GM12875 (cell line): ENCODE results near the gene GXYLT2.

Experiments used
- H3K4me3 ChIP-seq: one replicate; pipeline ENCODE4 v1.5.1; 2011; ENCODE audit warnings: low read depth, low read length, control low read depth
- TF ChIP-seq, protein P1 (sequence below): IDR thresholded peaks from 2 replicates; pipeline ENCODE4 v1.5.1; 2011; ENCODE audit warnings: low read depth, mild to moderate bottlenecking, control low read depth, inconsistent platforms, low read length, moderate library complexity, borderline replicate concordance; ENCODE audit not compliant: insufficient read depth

Gene GXYLT2

DNA sequence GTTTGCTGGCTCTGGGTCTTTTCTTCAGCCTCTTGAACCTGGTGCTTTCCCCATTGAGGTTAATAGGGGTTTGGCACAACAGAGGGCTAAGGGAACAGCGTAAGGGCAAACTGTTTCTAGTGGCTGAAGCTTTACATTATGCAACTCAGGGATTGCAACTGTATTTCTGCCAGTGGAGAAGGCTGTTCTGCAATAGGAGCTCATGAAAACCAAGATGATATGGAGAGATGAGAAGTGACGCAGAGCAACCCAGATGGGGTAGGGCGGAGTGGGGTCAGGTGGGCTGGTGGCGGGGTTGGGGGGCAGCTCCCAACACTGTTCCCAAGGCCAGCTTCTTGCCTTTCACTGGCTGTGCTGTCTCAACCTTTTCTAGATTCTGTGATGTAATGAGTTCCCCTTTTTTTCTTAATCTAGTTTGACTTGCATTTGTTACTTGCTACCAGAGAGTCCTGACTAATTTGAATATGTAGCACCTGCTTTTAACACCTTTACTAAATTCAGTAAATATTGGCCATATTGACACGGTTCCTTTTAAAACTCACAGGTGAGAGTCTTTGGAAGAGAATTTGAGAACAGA is 7.2 kb downstream of the GXYLT2 start:
- TF ChIP-seq, protein P1, sequence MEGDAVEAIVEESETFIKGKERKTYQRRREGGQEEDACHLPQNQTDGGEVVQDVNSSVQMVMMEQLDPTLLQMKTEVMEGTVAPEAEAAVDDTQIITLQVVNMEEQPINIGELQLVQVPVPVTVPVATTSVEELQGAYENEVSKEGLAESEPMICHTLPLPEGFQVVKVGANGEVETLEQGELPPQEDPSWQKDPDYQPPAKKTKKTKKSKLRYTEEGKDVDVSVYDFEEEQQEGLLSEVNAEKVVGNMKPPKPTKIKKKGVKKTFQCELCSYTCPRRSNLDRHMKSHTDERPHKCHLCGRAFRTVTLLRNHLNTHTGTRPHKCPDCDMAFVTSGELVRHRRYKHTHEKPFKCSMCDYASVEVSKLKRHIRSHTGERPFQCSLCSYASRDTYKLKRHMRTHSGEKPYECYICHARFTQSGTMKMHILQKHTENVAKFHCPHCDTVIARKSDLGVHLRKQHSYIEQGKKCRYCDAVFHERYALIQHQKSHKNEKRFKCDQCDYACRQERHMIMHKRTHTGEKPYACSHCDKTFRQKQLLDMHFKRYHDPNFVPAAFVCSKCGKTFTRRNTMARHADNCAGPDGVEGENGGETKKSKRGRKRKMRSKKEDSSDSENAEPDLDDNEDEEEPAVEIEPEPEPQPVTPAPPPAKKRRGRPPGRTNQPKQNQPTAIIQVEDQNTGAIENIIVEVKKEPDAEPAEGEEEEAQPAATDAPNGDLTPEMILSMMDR: no peak
- no peak overlapping the region for H3K4me3 ChIP-seq

DNA sequence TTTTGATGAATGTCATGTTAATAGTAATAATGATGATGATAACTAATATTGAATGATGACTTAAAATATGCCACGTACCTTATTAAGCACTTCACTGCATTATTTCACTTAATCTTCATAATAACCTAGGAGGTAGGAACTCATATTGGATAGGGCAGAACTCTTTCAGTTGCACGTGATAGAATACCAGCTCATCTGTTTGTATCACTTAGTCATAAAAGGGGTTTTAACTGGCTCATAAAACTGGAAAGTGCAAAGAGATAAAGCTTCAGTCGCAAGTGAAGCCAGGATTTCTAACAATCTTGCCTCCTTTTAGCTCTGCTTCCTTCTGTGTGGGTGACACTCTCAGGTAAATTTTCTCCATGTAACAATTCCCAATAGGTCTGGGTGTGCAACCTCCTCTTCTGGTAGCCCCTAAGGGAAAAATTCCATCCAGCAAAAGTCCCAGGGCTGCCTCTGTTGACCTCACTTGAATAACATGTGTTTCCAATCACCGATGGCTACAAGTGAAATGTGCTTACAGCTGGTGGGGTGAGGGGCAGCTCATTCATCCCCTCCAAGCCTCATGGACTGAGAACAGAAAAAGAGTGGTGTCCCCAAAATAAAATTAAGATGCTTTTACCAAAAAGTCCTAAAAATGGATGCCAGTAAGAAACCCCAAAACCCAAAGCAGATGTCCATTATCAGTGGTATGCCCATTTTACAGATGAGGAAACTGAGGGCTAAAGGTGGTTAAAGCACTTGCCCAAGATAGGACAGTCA is 9.3 kb downstream of the GXYLT2 start:
- H3K4me3 ChIP-seq: no peak overlapping the region
- TF ChIP-seq, protein P1: no peak

DNA sequence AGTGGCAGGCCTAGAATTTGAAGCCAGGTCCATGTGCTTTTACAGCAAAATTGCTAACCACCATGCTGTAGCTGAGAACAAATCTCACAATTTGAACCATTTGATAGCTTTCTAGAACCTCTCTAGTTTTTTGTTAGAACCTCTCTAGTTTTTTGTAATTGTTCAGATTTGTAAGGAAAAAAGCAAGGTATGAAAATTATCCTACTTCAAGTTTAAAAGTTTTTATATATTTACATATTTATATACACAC is 9.8 kb downstream of the GXYLT2 start:
- TF ChIP-seq, protein P1: no peak
- no peak overlapping the region for H3K4me3 ChIP-seq

DNA sequence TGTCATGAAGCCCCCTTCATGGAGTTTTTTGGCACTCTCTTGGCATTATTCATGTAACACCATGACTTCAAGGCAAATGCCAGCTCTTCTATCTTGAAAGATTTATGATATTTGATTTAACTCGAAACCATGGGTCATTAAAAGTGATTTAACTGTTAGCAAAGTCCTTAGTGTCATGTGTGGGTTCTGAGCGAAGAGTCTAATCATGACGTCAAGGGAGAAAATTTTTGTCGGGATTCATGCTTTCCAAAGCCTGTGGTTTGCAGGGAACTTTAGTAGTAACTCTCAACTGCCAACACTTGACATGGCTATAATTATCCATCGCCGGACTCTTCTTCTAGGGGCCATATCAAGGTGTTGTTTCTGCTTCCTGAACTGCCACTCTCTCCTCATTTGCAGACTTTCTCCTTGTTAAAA is 11.5 kb downstream of the GXYLT2 start:
- no peak overlapping the region for H3K4me3 ChIP-seq
- TF ChIP-seq, protein P1: no peak

DNA sequence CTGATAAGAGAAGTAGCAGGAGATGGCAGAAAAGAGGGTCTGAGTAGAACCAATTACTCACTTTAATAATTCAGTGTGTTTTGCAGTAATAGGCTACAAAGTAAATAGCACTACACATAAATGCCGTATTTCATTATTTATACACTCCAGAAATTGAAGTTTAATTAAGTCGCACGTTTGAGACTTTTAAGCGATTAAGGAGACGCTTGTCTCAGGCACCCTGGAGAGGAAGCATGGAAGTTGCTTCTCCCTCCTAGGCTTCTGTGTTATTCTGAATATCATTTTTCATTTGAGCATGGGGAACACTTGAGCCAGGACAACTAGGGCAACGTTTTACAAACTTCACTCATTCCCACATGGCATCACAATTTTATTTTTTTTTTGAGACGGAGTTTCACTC is 12.2 kb downstream of the GXYLT2 start:
- H3K4me3 ChIP-seq: no peak overlapping the region
- TF ChIP-seq, protein P1: no peak

DNA sequence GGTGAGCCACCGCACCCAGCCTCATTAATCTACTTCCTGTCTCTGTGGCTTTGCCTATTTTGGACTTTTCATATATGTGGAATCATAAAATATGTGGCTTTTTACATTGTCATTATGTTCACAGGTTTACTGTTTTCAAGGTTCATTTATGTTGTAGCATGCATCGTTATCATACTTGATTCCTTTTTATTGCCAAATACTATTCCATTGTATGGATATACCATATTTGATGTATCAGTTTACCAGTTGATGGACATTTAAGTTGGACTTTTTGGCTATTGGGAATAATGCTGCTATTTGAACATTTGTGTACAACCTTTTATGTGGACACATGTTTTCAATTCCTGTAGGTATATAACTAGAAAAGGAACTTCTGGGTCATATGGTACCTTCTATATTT is 14.0 kb downstream of the GXYLT2 start:
- TF ChIP-seq, protein P1: no peak
- no peak overlapping the region for H3K4me3 ChIP-seq

DNA sequence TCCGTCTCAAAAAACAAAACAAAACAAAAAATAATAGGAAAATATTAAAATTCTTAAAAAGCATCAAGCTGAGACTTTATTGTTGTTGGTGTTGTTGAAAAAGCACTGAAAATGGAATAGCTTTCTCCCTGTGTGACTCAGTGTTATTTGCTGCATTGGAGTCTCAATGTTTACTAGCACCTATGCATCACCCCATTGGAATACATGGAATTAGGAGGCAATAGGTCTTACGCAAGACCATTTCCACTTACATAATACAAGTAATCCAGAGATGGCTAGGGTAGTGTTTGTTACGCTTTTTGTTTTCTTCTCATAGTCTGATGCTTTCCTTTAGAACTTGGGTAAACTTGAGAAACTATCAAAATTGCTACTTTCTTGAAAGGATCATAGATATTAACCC is 15.2 kb downstream of the GXYLT2 start:
- TF ChIP-seq, protein P1: no peak
- no peak overlapping the region for H3K4me3 ChIP-seq
